GM04504 (cell line): ENCODE results near the gene LGALS7B.
"Not testable (repeated sequence)": the region's sequence is repeated elsewhere in the genome, so short reads cannot be mapped to it uniquely, and the experiment has no call there.

Source experiments
- DNase-seq: peaks from one replicate; pipeline ENCODE4 v3.0.0-alpha.2; 2012; ENCODE audit warnings: low read depth

LGALS7B gene

DNA sequence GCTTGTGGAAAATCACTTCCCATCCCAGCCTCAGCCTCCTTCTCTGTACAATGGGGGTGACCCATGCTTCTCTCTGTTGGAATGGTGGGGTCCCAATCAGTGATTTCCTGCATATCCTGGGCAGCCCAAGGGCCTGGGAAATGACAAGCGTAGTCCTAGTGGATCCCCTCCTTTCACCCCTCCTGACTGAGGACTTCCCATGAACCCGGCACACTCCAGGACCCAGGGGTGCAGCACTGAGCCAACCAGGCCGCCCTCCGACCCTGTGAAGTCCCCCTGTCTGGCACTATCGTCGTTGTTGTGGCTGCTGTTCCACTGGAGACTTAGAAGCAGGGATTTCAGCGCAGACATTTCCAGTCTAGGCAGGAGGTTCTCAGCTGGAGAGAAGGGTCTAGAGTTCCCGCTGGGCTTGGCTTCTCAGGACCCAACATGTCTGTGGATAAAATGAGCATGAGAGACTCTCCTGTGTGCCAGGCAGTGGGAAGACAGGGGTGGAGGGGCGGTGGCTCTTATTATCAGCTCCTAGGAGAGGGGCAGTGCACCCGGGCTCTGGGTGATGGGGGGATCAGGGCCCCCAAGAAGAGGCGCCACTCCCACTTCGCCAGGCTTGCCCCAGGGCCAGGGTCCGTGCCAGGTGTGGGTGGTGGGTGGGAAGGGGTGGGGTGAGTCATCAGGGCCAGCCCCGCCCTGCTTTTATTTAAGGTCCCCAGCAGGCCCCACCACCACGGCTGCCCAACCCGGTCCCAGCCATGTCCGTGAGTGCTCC lies at the start of gene LGALS7B:
Gene LGALS7B, plus strand, starts transcription at position 723 of the 766 bp plus-strand sequence. Its CDS starts 27 bp downstream, at position 750.
- DNase-seq = no peak

DNA sequence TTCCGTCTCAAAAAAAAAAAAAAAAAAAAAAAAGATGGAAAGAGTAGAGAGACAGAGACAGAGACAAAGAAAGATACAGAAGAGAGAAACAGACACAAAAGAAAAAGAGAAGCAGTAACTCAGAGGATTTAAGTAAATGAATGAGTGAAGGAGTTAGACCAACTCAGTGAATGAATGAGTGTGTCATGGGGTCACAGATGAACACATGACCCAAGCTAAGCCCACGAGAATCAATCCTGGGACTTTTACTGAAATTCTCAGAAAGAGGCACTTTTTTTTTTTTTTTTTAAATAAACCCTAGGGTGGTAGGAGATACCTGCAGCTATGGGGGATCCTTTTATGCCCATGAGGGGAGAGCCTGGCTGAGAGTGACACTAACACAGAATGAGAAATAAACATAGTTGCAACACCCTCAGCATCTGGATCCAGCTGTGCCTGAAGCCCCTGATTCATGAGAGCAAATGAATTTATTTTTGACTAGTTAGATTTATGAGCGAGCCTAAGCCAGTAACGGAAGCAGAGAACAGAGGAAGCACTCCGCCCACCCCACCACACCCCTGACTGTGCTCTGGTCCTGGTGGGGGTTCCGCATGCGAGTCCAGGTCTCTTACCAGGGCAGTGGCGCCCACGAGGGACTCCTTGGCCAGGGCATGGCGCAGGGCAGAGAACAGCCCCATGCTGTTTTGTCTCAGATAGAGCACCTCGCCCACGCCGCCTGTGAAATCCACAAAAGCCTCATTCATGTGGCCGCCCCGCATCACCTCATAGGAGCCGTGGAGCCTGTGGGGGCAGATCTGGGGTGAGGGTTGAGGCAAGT lies 49.4 kb upstream of the LGALS7B start:
- DNase-seq = no peak

DNA sequence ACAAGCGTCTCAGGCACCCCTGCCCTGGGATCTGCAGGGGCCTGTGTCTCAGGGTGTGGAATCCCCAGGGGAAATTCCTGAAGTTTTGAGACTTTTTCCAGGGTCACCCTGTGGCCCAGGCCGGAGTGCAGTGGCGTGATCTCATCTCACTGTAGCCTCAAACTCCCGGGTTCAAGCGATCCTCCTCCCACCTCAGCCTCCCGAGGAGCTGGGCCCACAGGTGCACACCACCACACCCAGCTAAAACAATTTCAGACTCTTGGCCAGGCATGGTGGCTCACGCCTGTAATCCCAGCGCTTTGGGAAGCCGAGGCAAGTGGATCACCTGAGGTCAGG lies 48.8 kb upstream of the LGALS7B start:
- no peak for DNase-seq

DNA sequence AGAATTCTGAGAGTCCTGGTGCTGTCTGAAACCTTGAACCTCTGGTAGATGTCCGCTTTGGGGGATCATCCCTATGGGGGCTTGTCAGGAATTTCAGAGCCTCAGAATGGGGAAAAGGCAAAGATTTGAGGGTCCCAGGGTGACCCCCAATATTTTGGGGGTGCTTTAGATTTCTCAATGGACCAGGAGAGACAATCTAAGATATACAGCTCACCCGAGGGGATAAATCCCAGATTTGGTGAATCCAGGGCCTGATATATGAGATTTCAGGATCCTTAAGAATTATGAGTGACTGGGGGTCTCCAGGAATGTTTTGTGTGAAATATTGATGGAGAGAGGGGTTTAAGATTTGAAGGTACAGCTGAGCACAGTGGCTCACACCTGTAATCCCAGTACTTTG lies 48.1 kb upstream of the LGALS7B start:
- no peak for DNase-seq

DNA sequence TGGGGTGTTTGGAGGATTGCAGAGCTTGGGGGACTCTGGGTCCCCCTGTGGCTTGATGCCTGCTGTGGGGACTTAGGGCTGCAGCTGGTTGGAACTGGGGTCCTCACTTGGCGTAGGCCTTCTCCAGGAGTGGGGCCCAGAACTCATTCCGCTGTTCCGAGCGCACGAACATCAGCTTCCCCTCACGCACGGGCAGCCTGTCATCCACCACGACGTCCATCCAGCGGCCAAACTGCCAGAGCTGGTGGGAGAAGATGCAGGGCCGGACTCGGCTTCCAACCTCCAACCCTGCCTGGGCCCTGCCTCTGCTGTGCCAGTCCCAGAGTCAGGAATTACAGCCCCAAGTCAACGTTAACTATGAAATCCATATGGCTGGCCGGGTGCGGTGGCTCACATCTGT lies 47.3 kb upstream of the LGALS7B start:
- DNase-seq = no peak

DNA sequence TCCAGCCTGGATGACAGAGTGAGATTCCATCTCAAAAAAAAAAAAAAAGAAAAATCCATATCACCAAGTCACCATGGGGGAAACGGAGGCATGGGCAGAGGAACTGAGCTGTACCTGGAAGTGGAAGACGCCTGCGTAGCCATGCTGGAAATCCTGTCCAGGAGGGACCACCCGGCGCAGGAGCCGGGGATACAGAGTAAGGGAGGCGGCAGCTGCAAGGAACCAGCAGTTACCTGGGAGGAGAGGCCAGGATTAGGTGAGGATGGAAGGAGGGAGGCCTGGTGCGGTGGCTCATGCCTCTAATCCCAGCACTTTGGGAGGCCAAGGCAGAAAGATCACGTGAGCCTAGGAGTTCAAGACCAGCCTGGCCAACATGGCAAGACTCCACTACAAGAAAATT lies 46.7 kb upstream of the LGALS7B start:
- DNase-seq = no peak

DNA sequence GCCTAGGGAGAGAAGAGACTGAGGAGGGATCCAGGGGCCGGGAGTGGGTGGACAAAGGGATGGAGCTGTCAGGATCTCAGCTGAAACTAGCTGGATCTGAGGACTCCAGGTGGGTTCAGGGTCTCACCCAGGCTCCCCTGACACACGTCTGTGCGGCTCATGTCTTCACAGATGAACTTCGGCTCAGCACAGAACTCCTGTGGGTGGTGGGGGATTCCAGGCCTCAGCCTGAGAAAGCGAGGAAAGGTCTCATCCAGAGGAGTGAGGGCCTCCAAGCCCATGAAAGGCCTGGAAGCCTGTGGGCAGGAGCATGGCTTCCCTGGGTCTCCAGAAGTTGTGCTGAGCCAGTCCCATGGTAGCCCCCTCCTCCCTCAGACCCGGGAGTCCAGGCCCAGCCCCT lies 46.1 kb upstream of the LGALS7B start:
- DNase-seq = no peak

DNA sequence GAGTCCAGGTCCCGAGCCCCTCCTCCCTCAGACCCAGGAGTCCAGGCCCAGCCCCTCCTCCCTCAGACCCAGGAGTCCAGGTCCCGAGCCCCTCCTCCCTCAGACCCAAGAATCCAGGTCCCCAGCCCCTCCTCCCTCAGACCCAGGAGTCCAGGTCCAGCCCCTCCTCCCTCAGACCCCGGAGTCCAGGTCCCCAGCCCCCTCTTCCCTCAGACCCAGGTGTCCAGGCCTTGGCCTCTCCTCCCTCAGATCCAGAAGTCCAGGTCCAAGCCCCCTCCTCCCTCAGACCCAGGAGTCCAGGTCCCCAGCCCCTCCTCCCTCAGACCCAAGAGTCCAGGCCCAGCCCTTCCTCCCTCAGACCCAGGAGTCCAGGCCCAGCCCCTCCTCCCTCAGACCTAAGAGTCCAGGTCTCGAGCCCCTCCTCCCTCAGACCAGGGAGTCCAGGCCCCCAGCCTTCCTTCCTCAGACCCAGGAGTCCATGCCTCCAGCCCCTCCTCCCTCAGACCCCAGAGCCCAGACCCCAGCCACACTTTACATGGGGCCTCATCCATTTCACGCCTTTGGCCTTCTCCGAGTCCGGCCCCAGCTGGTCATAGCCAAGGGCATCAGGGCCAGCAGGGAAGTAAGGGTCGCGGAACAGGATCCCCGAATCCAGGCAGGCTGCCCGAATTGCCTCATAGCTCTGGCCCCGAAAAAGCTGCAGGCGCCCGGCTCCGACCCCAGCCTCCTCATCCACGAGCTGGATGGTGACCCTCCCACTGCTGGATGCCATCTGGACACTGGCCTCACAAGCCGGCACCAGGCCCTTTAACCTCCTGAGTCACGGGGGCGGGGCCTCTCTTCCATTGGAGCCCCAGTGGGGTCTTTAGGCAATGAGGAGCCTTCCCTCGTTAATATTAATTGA lies 45.4 kb upstream of the LGALS7B start:
- no peak for DNase-seq

DNA sequence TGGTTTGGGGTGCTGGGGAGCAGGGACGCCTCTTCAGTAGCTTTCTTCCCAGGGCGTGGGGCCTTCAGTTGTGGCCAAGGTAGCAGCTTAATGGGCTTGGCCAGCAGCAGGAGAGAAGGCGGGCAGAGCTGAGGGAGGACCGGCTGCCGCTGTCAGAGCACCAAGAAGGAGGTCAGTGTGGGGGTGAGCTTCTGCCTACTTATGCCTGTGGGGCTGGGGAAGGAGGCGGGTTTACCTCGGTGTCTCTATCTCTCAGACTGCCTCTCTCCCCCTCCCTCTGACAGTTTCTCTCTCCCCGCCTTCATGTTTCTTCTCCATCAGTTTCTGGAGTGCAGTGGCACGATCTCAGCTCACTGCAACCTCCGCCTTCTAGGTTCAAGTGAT lies 44.7 kb upstream of the LGALS7B start, which contains the start of gene CAPN12:
Gene CAPN12, minus strand, starts transcription at position 177 of the 384 bp plus-strand sequence. CDS start 309 bp downstream, outside the sequence.
- no peak for DNase-seq

DNA sequence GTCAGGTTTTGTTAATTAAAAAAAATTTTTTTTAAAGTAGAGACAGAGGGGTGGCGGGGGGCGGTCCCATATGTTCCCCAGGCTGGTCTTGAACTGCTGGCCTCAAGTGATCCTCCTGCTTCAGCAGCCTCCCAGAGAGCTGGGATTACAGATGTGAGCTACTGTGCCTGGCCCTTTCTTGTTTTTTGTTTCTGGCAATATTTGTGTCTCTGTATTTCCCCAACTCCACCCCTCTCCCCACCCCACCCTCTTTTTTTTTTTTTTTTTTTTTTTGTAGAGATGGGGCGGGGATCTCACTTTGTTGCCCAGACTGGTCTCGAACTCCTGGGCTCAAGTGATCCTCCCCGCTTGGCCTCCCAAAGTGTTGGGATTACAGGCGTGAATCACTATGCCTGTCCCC lies 44.1 kb upstream of the LGALS7B start:
- DNase-seq = no peak

DNA sequence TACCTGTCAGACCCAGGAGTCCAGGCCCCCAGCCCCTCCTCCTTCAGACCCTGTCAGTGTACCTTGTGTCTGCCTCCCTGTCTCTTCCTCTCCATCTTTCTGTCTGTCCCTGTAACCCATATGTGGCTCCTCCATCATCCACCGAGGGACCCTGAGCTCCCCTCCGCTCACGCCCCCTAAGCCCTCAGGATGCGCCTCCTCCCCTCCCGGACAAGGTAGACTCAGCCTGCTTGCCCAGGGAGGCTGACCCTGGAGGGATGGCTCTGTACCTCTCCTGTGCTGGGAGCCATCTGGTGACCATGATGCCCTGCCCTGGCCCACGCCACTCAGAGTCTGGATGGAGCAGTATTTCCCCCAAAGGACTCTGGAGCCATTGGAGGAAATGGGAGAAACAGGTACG lies 43.7 kb upstream of the LGALS7B start:
- no peak for DNase-seq

DNA sequence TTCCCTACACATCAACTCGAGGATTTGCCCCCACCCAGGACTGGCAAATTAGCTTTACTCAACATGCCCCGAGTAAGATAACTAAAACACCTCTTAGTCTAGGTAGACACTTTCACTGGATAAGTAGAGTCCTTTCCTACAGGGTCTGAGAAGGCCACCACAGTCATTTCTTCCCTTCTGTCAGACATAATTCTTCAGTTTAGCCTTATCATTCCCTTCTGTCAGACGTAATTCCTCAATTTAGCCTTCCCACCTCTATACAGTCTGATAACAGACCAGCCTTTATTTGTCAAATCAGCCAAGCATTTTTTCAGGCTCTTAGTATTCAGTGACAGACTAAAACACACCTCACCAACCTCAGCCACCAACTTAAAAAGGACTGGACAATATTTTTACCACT lies 35.2 kb upstream of the LGALS7B start:
- DNase-seq = not testable (repeated sequence)

DNA sequence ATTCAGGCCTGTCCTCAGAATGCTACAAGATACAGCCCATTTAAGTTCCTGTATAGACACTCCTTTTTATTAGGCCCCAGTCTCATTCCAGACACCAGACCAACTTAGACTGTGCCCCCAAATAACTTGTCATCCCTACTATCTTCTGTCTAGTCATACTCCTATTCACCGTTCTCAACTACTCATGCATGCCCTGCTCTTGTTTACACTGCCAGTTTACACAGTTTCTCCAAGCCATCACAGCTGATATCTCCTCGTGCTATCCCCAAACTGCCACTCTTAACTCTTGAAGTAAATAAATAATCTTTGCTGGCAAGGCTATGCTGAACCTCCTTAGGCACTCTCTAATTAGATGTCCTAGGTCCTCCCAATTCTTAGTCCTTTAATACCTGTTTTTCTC lies 34.8 kb upstream of the LGALS7B start:
- DNase-seq = not testable (repeated sequence)

DNA sequence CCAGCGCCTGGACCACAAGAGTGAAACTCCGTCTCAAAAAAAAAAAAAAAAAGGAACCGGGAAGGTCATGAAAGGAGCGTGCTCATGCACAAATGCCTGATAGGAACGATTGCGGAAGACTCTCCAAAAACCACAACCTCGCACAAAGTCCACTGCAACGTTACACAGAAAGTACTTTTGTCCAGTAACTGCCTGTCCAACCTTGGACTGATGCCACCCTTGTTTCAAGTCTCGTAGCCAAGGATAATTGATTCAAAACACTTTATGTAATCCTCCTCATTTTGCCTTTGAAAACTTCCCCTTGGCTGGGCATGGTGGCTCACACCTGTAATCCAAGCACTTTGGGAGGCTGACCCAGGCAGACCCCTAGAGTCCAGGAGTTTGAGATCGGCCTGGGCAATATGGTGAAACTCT lies 29.4 kb upstream of the LGALS7B start:
- no peak for DNase-seq

DNA sequence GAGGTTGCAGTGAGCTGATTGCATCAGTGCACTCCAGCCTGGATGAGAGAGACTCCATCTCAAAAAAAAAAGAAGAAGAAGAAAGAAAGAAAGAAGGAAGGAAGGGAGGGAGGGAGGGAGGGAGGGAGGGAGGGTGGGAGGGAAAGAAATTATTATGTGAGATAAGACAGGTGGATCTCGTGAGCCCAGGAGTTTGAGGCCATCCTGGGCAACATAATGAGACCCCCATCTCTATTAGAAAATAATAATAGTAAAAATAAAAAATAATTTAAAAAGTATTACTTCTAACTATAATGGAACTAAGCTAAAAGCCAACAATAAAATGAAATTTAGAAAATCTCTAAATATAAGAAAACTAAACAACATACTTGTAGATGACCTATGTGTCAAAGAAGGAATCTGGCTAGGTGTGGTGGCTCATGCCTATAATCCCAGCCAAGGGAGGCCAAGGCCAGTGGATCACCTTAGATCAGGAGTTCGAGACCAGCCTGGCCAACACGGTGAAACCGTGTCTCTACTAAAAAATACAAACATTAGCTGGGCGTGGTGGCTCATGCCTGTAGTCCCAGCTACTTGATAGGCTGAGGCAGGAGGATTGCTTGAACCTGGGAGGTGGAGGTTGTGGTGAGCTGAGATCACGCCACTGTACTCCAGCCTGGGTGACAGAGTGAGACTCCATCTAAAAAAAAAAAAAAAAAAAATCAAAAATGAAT lies 28.0 kb upstream of the LGALS7B start:
- DNase-seq = not testable (repeated sequence)

DNA sequence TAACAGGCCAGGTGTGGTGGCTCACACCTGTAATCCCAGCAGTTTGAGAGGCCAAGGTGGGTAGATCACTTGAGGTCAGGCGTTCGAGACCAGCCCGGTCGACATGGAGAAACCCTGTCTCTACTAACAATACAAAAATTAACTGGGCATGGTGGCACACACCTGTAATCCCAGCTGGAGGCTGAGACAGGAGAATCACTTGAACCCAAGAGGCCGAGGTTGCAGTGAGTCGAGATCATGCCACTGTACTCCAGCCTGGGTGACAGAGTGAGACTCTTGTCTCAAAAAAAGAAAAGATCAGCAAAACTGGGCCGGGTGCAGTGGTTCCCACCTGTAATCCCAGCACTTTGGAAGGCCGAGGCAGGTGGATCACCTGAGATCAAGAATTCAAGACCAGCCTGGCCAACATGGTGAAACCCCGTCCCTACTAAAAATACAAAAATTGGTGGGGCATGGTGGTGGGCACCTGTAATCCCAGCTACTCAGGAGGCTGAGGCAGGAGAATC lies 27.1 kb upstream of the LGALS7B start:
- DNase-seq = not testable (repeated sequence)

DNA sequence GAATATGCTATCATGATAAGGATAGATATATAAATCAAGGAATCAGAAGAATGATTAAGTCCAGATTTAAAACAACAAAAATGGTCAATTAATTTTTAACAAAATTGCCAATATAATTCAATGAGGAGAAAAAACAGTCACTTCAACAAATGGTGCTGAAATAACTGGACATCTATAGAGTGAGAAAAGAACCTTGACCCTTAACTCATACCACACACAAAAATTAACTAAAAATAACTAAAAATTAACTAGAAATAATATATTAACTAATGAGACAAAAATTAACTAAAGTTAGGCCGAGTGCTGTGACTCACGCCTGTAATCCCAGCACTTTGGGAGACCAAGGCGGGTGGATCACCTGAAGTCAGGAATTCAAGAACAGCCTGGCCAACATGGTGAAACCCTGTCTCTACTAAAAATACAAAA lies 25.2 kb upstream of the LGALS7B start:
- no peak for DNase-seq

DNA sequence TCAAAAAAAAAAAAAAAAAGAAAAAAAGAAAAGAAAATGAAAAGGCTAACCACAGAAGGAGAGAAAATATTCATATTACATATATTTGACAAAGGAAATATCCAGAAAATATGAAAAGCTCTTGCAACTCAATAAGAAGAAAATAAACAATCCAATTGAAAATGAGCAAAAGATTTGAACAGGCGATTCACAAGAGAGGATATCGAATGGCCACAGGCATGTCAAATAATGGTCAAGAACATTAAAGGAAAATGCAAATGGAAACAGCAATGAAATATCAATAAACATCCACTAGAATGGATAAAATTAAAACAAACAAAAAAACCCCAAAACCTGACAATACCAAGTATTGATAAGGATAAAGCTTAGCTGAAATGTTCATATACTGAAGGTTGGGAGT lies 23.8 kb upstream of the LGALS7B start:
- no peak for DNase-seq

DNA sequence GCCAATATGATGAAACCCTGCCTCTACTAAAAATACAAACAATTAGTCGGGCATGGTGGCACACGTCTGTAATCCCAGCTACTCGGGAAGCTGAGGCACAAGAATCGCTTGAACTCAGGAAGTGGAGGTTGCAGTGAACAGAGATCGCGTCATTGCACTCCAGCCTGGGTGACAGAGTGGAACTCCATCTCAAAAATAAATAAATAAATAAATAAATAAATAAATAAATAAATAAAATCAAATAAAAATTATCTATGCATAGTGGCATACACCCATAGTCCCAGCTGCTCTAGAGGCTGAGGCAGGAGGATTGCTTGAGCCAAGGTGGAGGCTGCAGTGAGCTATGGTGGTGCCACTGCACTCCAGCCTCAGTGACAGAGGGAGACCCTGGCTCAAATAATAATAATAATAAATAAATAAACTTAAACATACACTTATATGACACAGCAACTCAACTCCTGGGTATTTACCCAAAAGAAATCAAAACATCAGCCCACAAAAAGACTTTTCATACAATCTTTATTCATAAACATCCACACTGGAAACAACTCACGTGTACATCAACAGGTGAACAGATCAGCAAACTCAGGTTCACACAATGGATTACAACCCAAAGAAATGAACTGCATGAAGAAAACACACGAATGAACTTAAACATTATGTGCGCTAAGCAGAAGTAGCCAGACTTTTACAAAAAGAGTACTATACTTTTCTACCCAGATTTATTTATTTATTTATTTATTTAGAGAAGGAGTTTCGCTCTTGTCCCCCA lies 22.5 kb upstream of the LGALS7B start:
- DNase-seq = no peak

DNA sequence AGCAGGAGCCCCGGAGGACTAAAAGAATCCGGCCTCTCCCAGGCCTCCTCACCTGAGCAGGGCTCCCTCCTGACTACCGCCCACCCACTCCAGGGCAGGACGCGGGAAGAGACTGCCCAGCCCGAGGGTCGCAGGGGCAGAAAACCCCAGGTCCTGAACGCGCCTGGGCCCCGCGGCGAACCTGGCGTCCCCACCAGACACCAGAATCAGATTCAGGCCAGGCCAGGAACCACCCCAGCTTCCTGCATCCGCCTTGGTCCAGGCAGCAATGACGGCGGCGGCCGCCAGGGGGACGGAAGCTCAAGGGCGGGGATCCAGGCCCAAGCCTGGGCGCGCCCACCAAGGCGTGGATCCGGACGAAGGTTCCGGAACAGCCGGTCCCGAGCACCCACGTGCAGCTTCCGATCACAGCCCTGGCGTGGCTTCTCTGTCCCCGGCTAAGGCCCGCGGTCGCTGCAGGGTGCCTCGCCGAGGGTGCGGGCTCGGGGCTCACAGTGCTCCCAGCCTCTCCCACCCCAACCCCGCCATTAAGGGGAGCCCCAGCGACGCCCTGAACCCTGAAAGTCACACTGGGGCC lies 19.3 kb upstream of the LGALS7B start:
- peak; percentile 20 for DNase-seq
